Cardiac septum (tissue), 1 donor: ENCODE measurements around the gene OR1M1. TPM values are rescaled to one million over a fixed set of nuclear protein-coding genes. Genes with fewer than 3 reads are reported as not detected.

Experiments
- DNase-seq: peaks from one replicate; pipeline ENCODE4 v3.0.0-alpha.2; 2020; ENCODE audit warnings: low spot score
- intact Hi-C: fragments of 100-400 bp; cut with DNase I; formaldehyde crosslinking; loops from one replicate; pipeline ENCODE4 v1.14.0; 2022
- total RNA-seq: library from RNA; stranded (reverse); fragmentation: NEBNext Ultra II Directional; extraction: Animal tissue kit (Norgen Biotek cat#: 25700); gene quantifications from one replicate; pipeline ENCODE4 v1.2.1, GENCODE V29; 2021
- donor health status: DM: no; HTN: no; CAD: no.

Gene OR1M1
- total RNA-seq, 1 donor from 2014 or later, result not detected

DNA sequence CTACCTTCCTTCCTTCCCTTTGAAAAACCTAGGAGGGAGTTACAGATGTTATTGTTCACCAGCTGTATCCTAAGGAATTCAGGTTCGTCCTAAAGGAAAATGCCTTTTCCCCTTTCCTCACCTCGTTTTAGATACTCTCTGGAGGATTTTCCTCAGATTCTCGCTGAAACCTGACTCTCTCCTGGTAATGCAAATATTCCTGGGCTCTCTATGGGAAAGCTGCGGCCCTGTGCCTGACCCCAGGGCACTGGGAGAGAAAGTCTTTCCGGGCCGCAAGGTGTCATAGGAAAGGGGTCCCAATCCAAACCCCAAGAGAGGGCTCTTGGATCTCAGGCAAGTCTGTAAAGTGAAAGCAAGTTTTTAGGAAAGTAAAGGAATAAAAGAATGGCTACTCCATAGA, 13.1 kb upstream of the OR1M1 start:
- intact Hi-C loops, result no loop called here
- no peak for DNase-seq

DNA sequence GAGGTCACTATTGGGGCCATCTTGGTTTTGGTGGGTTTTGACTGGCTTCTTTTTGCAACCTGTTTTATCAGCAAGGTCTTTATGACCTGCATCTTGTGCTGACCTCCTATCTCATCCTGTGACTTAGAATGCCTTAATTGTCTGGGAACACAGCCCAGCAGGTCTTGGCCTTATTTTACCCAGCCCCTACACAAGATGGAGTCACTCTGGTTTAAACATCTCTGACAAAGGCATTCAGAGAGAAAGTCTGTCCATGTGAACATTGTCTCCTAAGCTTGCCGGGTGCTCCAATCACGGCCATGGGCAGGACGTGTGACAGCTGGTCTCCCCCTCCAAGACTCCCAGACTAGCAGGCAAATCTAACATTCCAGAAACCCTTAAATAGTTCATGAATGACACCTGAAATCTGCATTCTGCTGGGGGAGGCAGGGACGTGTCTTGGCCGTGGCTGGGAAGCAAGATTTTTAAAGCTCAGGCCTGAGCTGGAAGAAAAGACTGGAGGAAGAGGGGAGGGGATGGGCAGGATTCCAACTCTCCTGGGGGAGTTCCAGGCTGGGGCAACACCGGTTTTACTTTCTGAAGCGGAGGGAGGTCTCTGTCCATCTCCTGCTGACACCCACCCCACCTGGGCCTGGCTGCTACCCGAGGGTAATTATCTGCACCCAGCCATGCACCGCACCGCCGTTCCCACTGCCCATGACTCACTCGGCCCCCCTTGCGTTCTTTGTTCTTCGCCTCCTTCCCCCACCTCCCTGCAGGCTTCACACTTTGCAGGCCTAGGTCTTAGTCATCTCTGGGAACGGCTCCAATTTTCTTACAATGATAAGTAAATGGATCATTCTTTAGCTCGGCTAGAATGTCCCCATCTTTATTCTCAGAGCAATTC, 11.6 kb upstream of the OR1M1 start:
- intact Hi-C loops, result no loop called here
- DNase-seq, result peak; percentile 78

DNA sequence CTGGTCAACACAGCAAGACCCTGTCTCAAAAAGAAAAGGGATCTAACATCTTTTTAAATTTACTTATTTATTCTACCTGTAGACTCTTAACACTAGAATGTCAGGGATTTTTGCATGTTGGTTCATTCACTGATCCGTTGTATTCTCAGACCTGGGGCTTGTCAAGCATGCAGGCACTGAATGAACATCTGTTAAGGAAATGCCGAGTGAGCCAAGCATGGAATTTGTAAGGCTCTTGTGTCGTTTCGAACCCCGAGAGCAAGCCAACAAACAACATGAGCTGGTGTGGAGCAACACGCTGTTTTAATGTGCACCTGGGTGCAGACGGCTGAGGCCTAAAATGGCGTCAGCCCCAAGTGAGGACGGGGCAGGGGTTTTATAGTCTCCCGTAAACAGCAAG, 10.0 kb upstream of the OR1M1 start:
- intact Hi-C loops, result no loop called here

DNA sequence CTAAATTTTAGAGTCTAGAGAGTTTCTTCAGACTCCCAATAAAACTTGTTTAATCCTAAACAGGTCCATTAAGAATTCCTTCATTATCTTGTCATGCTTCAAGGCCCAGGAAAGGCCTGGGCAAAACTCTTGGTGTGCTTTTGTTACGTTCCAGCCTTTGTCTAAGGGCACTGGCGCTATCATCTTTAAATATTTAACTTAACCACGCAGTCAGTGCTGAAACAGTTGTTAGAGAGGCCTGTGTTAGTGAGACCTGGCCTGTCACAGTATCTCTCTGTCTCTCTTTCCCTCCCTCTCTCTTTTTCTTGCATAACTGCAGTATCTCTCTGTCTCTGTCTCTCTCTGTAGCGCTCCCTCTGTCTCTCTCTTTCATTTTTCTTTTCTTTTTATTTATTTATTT, 8.2 kb upstream of the OR1M1 start:
- intact Hi-C loops, result no loop called here

More for the DNA sequence above, 10.0 kb upstream of the OR1M1 start:
- DNase-seq, result no peak

DNA sequence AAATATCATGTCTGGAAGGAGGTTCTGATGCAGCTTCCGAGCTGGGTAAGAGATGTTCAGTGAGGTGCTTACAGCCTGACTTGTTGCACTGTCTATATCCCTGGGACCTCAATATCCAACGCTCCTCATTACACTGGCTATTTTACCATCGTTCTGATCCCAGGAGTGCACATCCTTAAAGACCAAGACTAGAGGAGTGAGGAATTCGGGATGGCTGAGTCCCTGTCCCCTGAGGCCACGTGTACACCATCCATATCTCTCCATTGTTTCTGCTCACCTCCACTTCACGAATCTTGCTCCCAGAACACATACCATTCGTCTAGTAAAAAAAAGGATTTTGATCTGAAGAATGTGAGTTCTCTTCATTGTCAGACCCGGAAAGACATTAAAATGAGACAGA, 20.5 kb downstream of the OR1M1 start, which contains the start of gene OR7G2:
TSS of gene OR7G2 (minus strand) at position 101 of the 400 bp plus-strand sequence. CDS start 4,232 bp downstream, outside the sequence.
- no peak for DNase-seq
- intact Hi-C loops, result no loop called here

More for the DNA sequence above, 8.2 kb upstream of the OR1M1 start:
- no peak for DNase-seq

DNA sequence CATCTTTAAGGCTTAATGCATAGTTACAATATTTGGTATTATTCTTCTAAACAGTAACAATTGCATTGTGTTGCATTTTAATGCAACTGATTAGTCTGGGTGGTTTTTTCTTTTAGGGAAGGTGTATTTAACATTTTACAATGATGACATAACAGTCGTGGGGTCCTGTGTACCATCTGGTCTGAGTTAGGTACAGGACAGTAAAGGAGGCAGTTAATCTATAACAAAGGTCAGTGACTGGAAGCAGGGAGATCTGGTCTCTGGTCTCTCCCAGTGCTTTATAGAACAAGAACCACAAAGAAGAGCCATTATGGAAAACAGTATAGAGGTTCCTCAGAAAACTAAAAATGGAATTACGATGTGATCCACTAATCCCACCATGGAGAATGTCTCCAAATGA, 23.1 kb downstream of the OR1M1 start:
- DNase-seq, result no peak

DNA sequence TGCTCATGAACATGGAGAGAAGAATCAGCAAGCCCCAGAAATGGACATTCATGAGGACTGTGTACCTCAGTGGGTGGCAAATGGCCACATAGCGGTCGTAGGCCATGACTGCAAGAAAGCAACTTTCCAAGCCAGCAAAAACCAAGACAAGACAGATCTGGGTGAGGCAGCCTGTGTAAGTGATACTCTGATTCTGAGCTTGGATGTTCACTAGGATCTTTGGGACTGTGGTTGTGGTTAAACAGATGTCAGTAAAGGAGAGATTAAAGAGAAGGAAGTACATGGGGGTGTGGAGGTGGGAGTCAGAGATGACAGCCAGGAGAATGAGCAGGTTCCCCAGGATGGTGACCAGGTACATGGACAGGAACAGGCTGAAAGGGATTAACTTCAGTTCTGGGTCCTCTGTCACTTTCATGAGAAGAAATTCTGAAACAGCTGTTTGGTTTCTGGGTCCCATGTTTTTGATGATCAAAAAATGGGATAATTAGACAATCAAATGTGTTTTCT, 28.5 kb downstream of the OR1M1 start, which contains the start of gene OR7G1:
TSS of gene OR7G1 (minus strand) at position 457 of the 507 bp plus-strand sequence. CDS start at position 457, 0 bp downstream.
- intact Hi-C loops, result no loop called here

More for the DNA sequence above, 23.1 kb downstream of the OR1M1 start:
- intact Hi-C loops, result no loop called here

DNA sequence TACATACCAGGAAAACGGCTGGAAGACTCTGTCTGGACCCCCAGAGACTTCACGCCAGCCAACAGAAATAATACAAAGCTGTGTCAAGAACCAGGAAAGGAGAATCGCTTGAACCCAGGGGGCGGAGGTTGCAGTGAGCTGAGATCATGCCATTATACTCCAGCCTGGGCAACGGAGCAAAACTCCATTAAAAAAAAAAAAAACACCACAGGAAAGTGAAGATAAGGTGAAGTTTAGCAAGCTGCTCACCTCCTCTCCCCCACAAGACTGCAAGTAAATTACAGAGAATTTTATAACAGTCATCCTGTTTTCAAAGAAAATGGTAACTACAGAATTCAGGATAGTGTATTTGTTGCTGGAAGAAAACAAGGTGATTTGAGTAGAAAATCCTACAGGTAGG, 29.7 kb downstream of the OR1M1 start:
- DNase-seq, result no peak
- intact Hi-C loops, result no loop called here

More for the DNA sequence above, 28.5 kb downstream of the OR1M1 start, which contains the start of gene OR7G1:
- no peak for DNase-seq

DNA sequence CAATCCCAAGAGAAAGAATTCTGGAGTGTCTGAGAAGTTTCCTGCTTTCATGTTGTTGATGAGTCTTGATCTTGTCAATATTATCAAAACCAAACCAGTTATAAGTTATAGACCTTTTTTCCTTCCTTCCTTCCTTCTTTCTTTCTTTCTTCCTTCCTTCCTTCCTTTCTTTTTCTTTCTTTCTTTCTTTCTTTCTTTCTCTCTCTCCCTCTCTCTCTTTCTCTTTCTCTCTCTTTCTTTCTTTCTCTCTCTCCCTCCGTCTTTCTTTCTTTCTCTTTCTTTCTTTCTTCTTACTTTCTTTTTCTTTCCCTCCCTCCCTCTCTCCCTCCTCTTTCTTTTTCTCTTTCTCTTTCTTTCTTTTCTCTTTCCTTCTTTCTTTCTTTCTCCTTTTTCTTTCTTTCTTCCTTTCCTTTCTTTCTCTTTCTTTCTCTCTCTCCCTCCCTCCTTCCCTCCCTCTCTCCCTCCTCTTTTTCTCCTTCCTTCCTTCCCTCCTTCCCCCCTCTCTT, 40.1 kb downstream of the OR1M1 start, which contains the start of gene OR7G3:
TSS of gene OR7G3 (minus strand) at position 51 of the 506 bp plus-strand sequence. CDS start at position 51, 0 bp downstream.
- intact Hi-C loops, result no loop called here
- DNase-seq, result no peak

DNA sequence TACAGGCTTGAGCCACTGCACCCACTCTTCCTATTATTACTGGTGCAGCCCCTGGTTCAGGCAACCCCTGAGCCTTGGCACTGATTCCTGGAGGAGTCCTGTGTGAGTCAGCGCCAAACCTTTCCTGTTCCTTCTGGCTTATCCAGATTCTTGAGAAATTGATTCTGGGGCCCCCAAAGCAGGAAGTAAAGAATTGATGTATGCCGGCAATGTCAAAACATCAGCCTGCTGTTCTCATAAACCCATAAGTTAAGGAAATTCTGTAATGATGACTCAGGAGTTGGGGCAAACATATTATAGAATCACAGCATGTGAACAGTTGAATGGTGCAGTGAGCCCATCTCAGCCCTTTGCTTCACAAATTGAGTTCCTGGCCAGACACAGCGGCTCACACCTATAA, 41.3 kb downstream of the OR1M1 start:
- DNase-seq, result no peak
- intact Hi-C loops, result no loop called here

DNA sequence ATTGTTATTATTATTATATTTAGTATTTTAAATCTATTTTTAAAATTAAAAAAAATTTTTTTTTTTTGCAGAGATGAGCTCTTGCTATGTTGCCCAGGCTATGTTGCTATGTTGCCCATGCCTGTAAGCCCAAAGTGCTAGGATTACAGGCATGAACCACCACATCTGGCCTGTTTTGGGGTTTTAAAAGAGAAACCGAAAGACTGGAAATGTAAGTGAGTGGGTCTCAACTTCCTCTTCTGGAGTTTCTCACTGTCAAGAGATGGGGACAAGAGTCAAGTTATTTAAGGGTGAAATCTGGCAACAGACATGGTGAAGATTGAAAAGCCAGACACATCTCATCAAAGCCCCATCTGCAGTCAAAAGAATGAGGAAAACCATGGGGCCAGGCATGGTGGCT, 44.1 kb downstream of the OR1M1 start:
- intact Hi-C loops, result no loop called here
- no peak for DNase-seq

DNA sequence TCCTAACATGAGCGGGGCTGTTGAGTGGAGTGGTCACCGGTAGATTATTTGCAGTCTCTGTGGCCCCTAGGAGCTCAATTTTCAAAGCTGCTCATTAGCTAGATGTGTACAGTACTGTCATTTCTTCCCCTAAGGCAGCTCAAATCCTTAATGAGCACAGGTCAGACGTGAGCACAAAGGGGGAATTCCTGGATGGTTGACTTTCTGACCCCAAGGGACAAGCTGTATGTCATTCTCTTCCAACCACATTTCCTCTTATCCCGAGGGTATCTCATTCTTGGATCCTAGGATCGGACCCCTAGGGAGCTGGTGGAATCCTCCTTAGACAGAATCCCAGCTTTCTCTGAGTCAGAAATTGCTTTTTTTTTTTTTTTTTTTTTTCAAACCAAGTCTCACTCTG, 45.6 kb downstream of the OR1M1 start:
- DNase-seq, result no peak
- intact Hi-C loops, result no loop called here

DNA sequence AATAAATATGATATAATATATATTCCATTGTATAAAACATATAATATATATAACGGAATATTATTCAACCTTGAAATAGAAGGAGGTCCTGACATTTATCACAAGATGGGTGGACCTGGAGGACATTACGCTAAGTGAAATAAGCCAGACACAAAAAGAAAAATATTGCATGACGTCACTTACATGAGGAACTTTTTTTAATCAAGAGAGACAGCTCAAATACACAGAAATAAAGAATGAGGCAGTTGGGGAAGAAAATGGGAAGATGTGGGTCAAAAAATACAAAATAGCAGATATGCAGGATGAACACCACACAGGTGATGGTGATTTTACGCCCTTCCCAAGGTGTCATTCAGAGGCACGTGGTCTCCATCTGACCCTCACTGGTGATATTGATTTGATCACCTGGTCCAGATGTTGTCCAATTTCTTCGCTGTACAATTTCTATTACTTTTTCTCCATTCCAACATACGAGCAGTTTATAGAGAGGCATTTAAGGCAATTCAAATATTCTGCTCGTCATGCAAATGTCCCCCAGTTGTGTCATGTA, 52.8 kb downstream of the OR1M1 start:
- no peak for DNase-seq
- intact Hi-C loops, result loop anchor here (5.0 to 10.0 kb wide), 3 partner anchors 175 to 817 kb away; partner anchors contain the start of genes NDUFA7 and RPS28

DNA sequence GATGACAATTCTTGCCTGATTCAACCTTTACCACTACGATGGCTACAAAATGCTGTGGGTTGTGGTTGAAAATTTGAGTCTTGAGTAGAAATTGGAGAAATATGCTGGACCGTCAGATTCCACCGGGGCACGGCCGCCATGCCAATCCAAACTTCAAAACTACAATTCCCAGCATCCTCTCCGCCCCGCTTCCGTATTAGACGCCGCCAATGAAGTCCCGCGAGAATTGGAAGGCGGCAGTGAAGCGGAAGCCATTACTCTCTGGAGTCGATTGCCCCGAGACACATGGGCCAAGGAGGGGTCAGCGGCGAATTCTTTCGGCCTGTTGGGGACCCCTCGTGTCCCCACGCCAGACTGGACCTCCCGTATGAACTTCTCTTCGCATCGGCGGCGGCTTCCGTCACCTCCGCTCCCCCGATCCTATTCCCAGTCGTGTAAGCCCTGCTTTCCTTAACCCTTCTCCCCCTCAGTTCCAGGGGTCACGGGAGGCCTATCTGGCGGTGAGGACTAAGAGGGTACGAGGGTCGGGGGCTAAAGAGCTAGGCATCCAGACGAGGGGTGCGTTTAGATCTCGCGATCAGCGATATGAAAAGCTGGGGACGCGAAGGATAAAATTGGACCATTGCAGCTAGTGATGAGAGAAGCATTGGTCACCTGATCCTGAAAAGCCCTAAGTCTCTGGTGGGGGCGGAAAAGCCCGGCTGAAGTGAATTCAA, 53.5 kb downstream of the OR1M1 start, which contains the start of gene ZNF317:
TSS of gene ZNF317 (plus strand) at position 239 of the 716 bp plus-strand sequence. CDS start 15,620 bp downstream, outside the sequence.
- DNase-seq, result peak; percentile 96
- intact Hi-C loops, result loop anchor here (5.0 to 10.0 kb wide), 3 partner anchors 174 to 818 kb away; partner anchors contain the start of genes NDUFA7 and RPS28

DNA sequence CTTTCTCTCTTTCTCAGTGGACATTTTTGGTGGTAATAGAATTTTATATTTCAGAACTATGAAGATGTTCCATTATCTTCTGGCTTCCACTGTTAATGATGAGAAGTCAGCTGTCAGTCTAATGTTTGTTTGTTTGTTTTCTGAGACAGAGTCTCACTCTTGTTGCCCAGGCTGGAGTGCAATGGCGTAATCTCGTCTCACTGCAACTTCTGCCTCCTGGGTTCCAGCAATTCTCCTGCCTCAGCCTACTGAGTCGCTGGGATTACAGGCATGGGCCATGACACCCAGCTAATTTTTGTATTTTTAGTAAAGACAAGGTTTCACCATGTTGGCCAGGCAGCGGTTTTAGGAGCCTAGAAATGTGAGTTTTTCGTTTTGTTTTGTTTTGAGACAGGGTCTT, 58.1 kb downstream of the OR1M1 start:
- DNase-seq, result no peak
- intact Hi-C loops, result loop anchor here (5.0 to 10.0 kb wide), 3 partner anchors 170 to 823 kb away; partner anchors contain the start of genes NDUFA7 and RPS28
